HG02970 (cell line): Measurements from ENCODE around the gene PRPF6.

ENCODE experiments used
- ATAC-seq: cut with Tn5 transposase; IDR thresholded peaks from one replicate; pipeline ENCODE4 v1.9.1; 2021; ENCODE audit warnings: mild to moderate bottlenecking, moderate library complexity, moderate number of reproducible peaks; ENCODE audit not compliant: unreplicated experiment, low FRiP score

PRPF6 gene

GRCh38 chr20:64030371-64031134 lies 49.6 kb downstream of the PRPF6 start:
- ATAC-seq, result no peak

GRCh38 chr20:64031822-64032314 lies 50.9 kb downstream of the PRPF6 start:
- ATAC-seq, result no peak

- ATAC-seq, result no peak
Observed at GRCh38 chr20:64032706-64033624, 52.0 kb downstream of the PRPF6 start.

- ATAC-seq, result no peak
Observed at GRCh38 chr20:64033981-64034493, 53.1 kb downstream of the PRPF6 start.

- no peak for ATAC-seq
Observed at GRCh38 chr20:64035066-64035932, 54.4 kb downstream of the PRPF6 start.

GRCh38 chr20:64035933-64036345 lies 55.0 kb downstream of the PRPF6 start, which contains the start of gene C20orf204:
TSS of gene C20orf204 (plus strand) at chr20:64036182. CDS start at chr20:64036324, 142 bp downstream.
- ATAC-seq, result no peak

GRCh38 chr20:64036346-64037198 lies 55.6 kb downstream of the PRPF6 start:
- no peak for ATAC-seq

GRCh38 chr20:64037199-64037497 lies 56.2 kb downstream of the PRPF6 start:
- no peak for ATAC-seq

GRCh38 chr20:64037498-64038213 lies 56.7 kb downstream of the PRPF6 start:
- no peak for ATAC-seq

GRCh38 chr20:64038224-64038564 lies 57.3 kb downstream of the PRPF6 start:
- ATAC-seq, result peak; percentile 26

- peak; percentile 50 for ATAC-seq
Observed at GRCh38 chr20:64038565-64039292, 57.8 kb downstream of the PRPF6 start.

- ATAC-seq, result no peak
Observed at GRCh38 chr20:64039293-64040160, 58.6 kb downstream of the PRPF6 start.

GRCh38 chr20:64040231-64041039 lies 59.5 kb downstream of the PRPF6 start:
- no peak for ATAC-seq

GRCh38 chr20:64041040-64041780 lies 60.3 kb downstream of the PRPF6 start:
- no peak for ATAC-seq

- no peak for ATAC-seq
Observed at GRCh38 chr20:64041781-64042053, 60.8 kb downstream of the PRPF6 start.
